ENCODE measurements around the gene SUCLG2. TPM values are rescaled to one million over a fixed set of nuclear protein-coding genes. Genes with fewer than 3 reads are reported as not detected.

Gene SUCLG2
- total RNA-seq, result 56.8 and 62.5 TPM in 2 replicates

GRCh38 chr3:67654099-67654843, at the start of gene SUCLG2:
TSS of gene SUCLG2 (minus strand) at chr3:67654612. CDS start at chr3:67654586, 26 bp downstream.
- H4K20me1 ChIP-seq (ENCODE audit: insufficient read depth, low read length), result no peaks in the 10 kb centered on the region
- peak; percentile 92 for DNase-seq (ENCODE audit: insufficient read length, low spot score, missing footprints)
- peaks cover 56% of the 10 kb centered on the region for H3K79me2 ChIP-seq (ENCODE audit: insufficient read depth, low read length)
- no peaks in the 10 kb centered on the region for H3K36me3 ChIP-seq (ENCODE audit: insufficient read depth, low read length)
- H3K4me2 ChIP-seq (ENCODE audit: insufficient read depth, low read length), result peak within 1 kb of the TSS; percentile 99
- peak within 1 kb of the TSS; percentile 86 for H3K4me3 ChIP-seq (ENCODE audit: insufficient read depth, low read length)
- TF ChIP-seq, protein P1, sequence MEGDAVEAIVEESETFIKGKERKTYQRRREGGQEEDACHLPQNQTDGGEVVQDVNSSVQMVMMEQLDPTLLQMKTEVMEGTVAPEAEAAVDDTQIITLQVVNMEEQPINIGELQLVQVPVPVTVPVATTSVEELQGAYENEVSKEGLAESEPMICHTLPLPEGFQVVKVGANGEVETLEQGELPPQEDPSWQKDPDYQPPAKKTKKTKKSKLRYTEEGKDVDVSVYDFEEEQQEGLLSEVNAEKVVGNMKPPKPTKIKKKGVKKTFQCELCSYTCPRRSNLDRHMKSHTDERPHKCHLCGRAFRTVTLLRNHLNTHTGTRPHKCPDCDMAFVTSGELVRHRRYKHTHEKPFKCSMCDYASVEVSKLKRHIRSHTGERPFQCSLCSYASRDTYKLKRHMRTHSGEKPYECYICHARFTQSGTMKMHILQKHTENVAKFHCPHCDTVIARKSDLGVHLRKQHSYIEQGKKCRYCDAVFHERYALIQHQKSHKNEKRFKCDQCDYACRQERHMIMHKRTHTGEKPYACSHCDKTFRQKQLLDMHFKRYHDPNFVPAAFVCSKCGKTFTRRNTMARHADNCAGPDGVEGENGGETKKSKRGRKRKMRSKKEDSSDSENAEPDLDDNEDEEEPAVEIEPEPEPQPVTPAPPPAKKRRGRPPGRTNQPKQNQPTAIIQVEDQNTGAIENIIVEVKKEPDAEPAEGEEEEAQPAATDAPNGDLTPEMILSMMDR (IDR thresholded peaks at IDR 0.05; ENCODE audit: extremely low read depth, low read depth, low read length), result no peak
- H3K27me3 ChIP-seq (ENCODE audit: insufficient read depth, low read length), result no peaks in the 10 kb centered on the region
- peak within 1 kb of the TSS; percentile 99 for H2AFZ ChIP-seq (ENCODE audit: low read length)
- peak within 1 kb of the TSS; percentile 93 for H3K27ac ChIP-seq (ENCODE audit: low read depth, low read length)
- H3K4me1 ChIP-seq (ENCODE audit: insufficient read depth, low read length), result peaks cover 23% of the 10 kb centered on the region
- no peaks in the 10 kb centered on the region for H3K9me3 ChIP-seq (ENCODE audit: low read depth, low read length)

DNA sequence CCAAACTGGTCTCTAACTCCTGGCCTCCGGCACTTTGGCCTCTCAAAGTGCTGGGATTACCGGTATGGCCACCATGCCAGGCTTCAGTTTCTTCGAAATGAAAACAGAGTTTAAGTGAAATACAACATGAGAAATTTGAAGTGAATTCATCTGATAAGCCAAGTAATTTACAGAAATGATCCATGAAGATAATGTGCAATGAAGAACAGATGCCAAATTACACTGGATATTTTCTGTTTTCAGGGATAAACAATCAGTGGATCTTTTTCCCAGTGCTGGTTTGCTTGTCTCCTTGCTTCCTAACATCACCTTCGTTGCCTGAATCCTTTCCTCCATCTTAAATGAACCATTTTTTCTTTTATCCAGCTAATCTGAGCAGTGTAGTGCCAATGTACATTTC, 46.2 kb upstream of the SUCLG2 start:
- Histone ChIP-seq H3K27ac (ENCODE audit: low read depth, low read length) (no peak overlapping the region), H3K4me3 (ENCODE audit: insufficient read depth, low read length) (no peak overlapping the region), H3K36me3 (ENCODE audit: insufficient read depth, low read length) (no peaks in the 10 kb centered on the region), H3K79me2 (ENCODE audit: insufficient read depth, low read length) (no peaks in the 10 kb centered on the region), H3K4me2 (ENCODE audit: insufficient read depth, low read length) (no peak overlapping the region), H3K27me3 (ENCODE audit: insufficient read depth, low read length) (no peaks in the 10 kb centered on the region), H3K4me1 (ENCODE audit: insufficient read depth, low read length) (no peaks in the 10 kb centered on the region), H2AFZ (ENCODE audit: low read length) (no peak overlapping the region), H4K20me1 (ENCODE audit: insufficient read depth, low read length) (no peaks in the 10 kb centered on the region), H3K9me3 (ENCODE audit: low read depth, low read length) (no peaks in the 10 kb centered on the region)
- TF ChIP-seq, protein P1 (IDR thresholded peaks at IDR 0.05; ENCODE audit: extremely low read depth, low read depth, low read length), result no peak
- no peak for DNase-seq (ENCODE audit: insufficient read length, low spot score, missing footprints)

- no peaks in the 10 kb centered on the region for H4K20me1 ChIP-seq (ENCODE audit: insufficient read depth, low read length)
Measured at GRCh38 chr3:67699882-67700281, 45.5 kb upstream of the SUCLG2 start.

GRCh38 chr3:67692621-67693020, 38.2 kb upstream of the SUCLG2 start:
- TF ChIP-seq, protein P1 (IDR thresholded peaks at IDR 0.05; ENCODE audit: extremely low read depth, low read depth, low read length), result no peak
- no peaks in the 10 kb centered on the region for H3K79me2 ChIP-seq (ENCODE audit: insufficient read depth, low read length)
- H3K4me1 ChIP-seq (ENCODE audit: insufficient read depth, low read length), result no peaks in the 10 kb centered on the region

More at GRCh38 chr3:67699882-67700281, 45.5 kb upstream of the SUCLG2 start:
- Histone ChIP-seq H3K9me3 (ENCODE audit: low read depth, low read length) (no peaks in the 10 kb centered on the region), H3K4me3 (ENCODE audit: insufficient read depth, low read length) (no peak overlapping the region), H3K79me2 (ENCODE audit: insufficient read depth, low read length) (no peaks in the 10 kb centered on the region), H3K36me3 (ENCODE audit: insufficient read depth, low read length) (no peaks in the 10 kb centered on the region), H3K4me2 (ENCODE audit: insufficient read depth, low read length) (no peak overlapping the region), H3K4me1 (ENCODE audit: insufficient read depth, low read length) (no peaks in the 10 kb centered on the region), H2AFZ (ENCODE audit: low read length) (no peak overlapping the region), H3K27me3 (ENCODE audit: insufficient read depth, low read length) (no peaks in the 10 kb centered on the region), H3K27ac (ENCODE audit: low read depth, low read length) (no peak overlapping the region)
- no peak for DNase-seq (ENCODE audit: insufficient read length, low spot score, missing footprints)
- TF ChIP-seq, protein P1 (IDR thresholded peaks at IDR 0.05; ENCODE audit: extremely low read depth, low read depth, low read length), result no peak

More at GRCh38 chr3:67692621-67693020, 38.2 kb upstream of the SUCLG2 start:
- H2AFZ ChIP-seq (ENCODE audit: low read length), result no peak overlapping the region
- H3K27me3 ChIP-seq (ENCODE audit: insufficient read depth, low read length), result no peaks in the 10 kb centered on the region
- H3K27ac ChIP-seq (ENCODE audit: low read depth, low read length), result no peak overlapping the region
- H4K20me1 ChIP-seq (ENCODE audit: insufficient read depth, low read length), result no peaks in the 10 kb centered on the region
- peak; percentile 11 for DNase-seq (ENCODE audit: insufficient read length, low spot score, missing footprints)
- H3K4me3 ChIP-seq (ENCODE audit: insufficient read depth, low read length), result no peak overlapping the region
- no peaks in the 10 kb centered on the region for H3K9me3 ChIP-seq (ENCODE audit: low read depth, low read length)
- no peak overlapping the region for H3K4me2 ChIP-seq (ENCODE audit: insufficient read depth, low read length)
- no peaks in the 10 kb centered on the region for H3K36me3 ChIP-seq (ENCODE audit: insufficient read depth, low read length)
